OCI-LY3 (cell line): Measurements from ENCODE around the gene CCDC80.

Experiments used
- H2AFZ ChIP-seq: fragments of 200-600, 300-600 bp; shearing (Covaris generic); 2 replicates; pipeline ENCODE4 v1.6.0; 2014; ENCODE audit warnings: antibody characterized with exemption, low read depth, low read length
- H3K27ac ChIP-seq: fragments of 200-600, 300-600 bp; sonication (generic); 2 replicates; pipeline ENCODE4 v1.5.1; 2014; ENCODE audit warnings: mild to moderate bottlenecking, low read length, moderate library complexity, mixed read lengths
- H3K27me3 ChIP-seq: fragments of 200-600, 300-600 bp; sonication (generic); 2 replicates; pipeline ENCODE4 v1.6.1; 2014; ENCODE audit warnings: low read depth, low read length, mixed read lengths
- H3K36me3 ChIP-seq: fragments of 200-600, 300-600 bp; sonication (generic); replicated peaks from 2 replicates; pipeline ENCODE3; 2014; ENCODE audit warnings: low read depth, low read length, mixed read lengths
- H3K4me1 ChIP-seq: fragments of 300-600, 200-600 bp; sonication (generic); 2 replicates; pipeline ENCODE4 v1.6.1; 2014; ENCODE audit warnings: low read length, mixed read lengths
- H3K4me2 ChIP-seq: fragments of 200-600, 300-600 bp; sonication (generic); 2 replicates; pipeline ENCODE4 v1.6.1; 2014; ENCODE audit warnings: low read length, mixed read lengths
- H3K4me3 ChIP-seq: fragments of 300-600, 200-600 bp; sonication (generic); 2 replicates; pipeline ENCODE4 v1.5.1; 2014; ENCODE audit warnings: antibody characterized with exemption, mild to moderate bottlenecking, low read length, moderate library complexity
- H3K79me2 ChIP-seq: fragments of 300-600, 200-600 bp; shearing (Covaris generic); 2 replicates; pipeline ENCODE4 v1.6.1; 2014; ENCODE audit warnings: mild to moderate bottlenecking, low read length, mixed read lengths
- H3K9ac ChIP-seq: fragments of 300-600, 200-600 bp; shearing (Covaris generic); 2 replicates; pipeline ENCODE4 v1.6.0; 2014; ENCODE audit warnings: mild to moderate bottlenecking, low read length, moderate library complexity
- H3K9me3 ChIP-seq: fragments of 200-600, 300-600 bp; shearing (Covaris generic); 2 replicates; pipeline ENCODE4 v1.6.1; 2014; ENCODE audit warnings: low read length, mixed read lengths; ENCODE audit not compliant: insufficient read depth
- H4K20me1 ChIP-seq: fragments of 200-600, 300-600 bp; sonication (generic); 2 replicates; pipeline ENCODE4 v1.6.1; 2016; ENCODE audit warnings: low read length, mixed read lengths; ENCODE audit not compliant: insufficient read depth
- CTCF ChIP-seq: fragments of 200-600, 300-600 bp; sonication (generic); IDR thresholded peaks from 2 replicates; pipeline ENCODE4 v1.5.1; 2014; ENCODE audit warnings: antibody characterized with exemption, low read length, low read depth
- EZH2phosphoT487 ChIP-seq: fragments of 200-600 bp; shearing (Covaris generic); IDR thresholded peaks from 2 replicates; pipeline ENCODE4 v1.6.1; 2018; ENCODE audit warnings: antibody characterized with exemption, mixed run types, low read depth

The CCDC80 gene

GRCh38 chr3:112688819-112689218 is 47.9 kb upstream of the CCDC80 start:
- H3K4me3 ChIP-seq: no peak overlapping the region
- H3K4me1 ChIP-seq: peaks cover 17% of the 10 kb centered on the region
- no peaks in the 10 kb centered on the region for H3K79me2 ChIP-seq
- H2AFZ ChIP-seq: no peak overlapping the region
- H3K9me3 ChIP-seq: no peaks in the 10 kb centered on the region
- no peaks in the 10 kb centered on the region for H3K36me3 ChIP-seq
- H4K20me1 ChIP-seq: no peaks in the 10 kb centered on the region
- H3K27me3 ChIP-seq: peaks cover 15% of the 10 kb centered on the region
- peak overlapping the region; percentile 54 for H3K4me2 ChIP-seq
- H3K27ac ChIP-seq: no peak overlapping the region
- TF ChIP-seq EZH2phosphoT487 (no peak), CTCF (no peak)
- no peak overlapping the region for H3K9ac ChIP-seq

- H4K20me1 ChIP-seq: no peaks in the 10 kb centered on the region
- no peaks in the 10 kb centered on the region for H3K9me3 ChIP-seq
- TF ChIP-seq CTCF: no peak
- no peak for TF ChIP-seq EZH2phosphoT487
- no peak overlapping the region for H3K27ac ChIP-seq
- H3K4me3 ChIP-seq: no peak overlapping the region
- no peak overlapping the region for H3K4me2 ChIP-seq
- peaks cover 17% of the 10 kb centered on the region for H3K4me1 ChIP-seq
- peaks cover 15% of the 10 kb centered on the region for H3K27me3 ChIP-seq
- no peak overlapping the region for H3K9ac ChIP-seq
- H3K79me2 ChIP-seq: no peaks in the 10 kb centered on the region
- no peaks in the 10 kb centered on the region for H3K36me3 ChIP-seq
- H2AFZ ChIP-seq: no peak overlapping the region
These were observed 47.3 kb upstream of the CCDC80 start for GRCh38 chr3:112688085-112688769.

DNA sequence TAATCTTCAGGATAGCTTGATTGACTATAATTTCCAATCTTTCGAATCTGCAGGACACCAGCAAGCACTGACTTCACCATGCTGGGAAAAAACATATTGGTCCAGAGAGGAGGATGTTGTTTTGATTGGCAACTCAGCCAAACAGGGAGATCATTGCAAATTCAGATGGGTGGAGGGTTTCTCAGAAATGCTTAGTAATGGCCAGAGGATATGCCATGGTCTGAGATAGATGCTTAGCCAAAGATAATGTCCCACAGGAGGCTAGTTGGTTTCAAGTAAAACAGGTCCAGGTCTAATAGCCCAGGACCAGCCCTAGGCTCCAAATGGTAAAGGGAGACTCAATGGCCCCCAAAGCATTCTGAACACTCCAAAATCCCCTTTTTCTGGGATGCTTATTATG is 46.7 kb upstream of the CCDC80 start:
- Histone ChIP-seq H3K4me2 (no peak overlapping the region), H3K27me3 (peaks cover 15% of the 10 kb centered on the region), H2AFZ (no peak overlapping the region)

GRCh38 chr3:112687211-112687610 is 46.3 kb upstream of the CCDC80 start:
- H3K4me1 ChIP-seq: peaks cover 18% of the 10 kb centered on the region
- H3K4me3 ChIP-seq: no peak overlapping the region
- TF ChIP-seq EZH2phosphoT487: no peak
- H3K27me3 ChIP-seq: peaks cover 15% of the 10 kb centered on the region
- H3K36me3 ChIP-seq: no peaks in the 10 kb centered on the region
- no peaks in the 10 kb centered on the region for H4K20me1 ChIP-seq
- no peaks in the 10 kb centered on the region for H3K9me3 ChIP-seq
- no peaks in the 10 kb centered on the region for H3K79me2 ChIP-seq
- no peak overlapping the region for H2AFZ ChIP-seq
- no peak overlapping the region for H3K27ac ChIP-seq
- H3K4me2 ChIP-seq: no peak overlapping the region
- no peak overlapping the region for H3K9ac ChIP-seq

More for the DNA sequence above, 46.7 kb upstream of the CCDC80 start:
- no peaks in the 10 kb centered on the region for H3K36me3 ChIP-seq
- no peak overlapping the region for H3K27ac ChIP-seq
- no peak overlapping the region for H3K9ac ChIP-seq
- H3K9me3 ChIP-seq: no peaks in the 10 kb centered on the region
- H3K79me2 ChIP-seq: no peaks in the 10 kb centered on the region
- H3K4me3 ChIP-seq: no peak overlapping the region
- H3K4me1 ChIP-seq: peaks cover 17% of the 10 kb centered on the region
- no peaks in the 10 kb centered on the region for H4K20me1 ChIP-seq
- no peak for TF ChIP-seq CTCF
- no peak for TF ChIP-seq EZH2phosphoT487
